HCT116 (cell line): ENCODE data around the gene INSRR. TPM values are rescaled to one million over a fixed set of nuclear protein-coding genes. Genes with fewer than 3 reads are reported as not detected.

Experiments
- ATAC-seq: fragments of 200-7000 bp; cut with Tn5 transposase; 2 replicates; pipeline ENCODE4 v1.9.1; 2020; ENCODE audit warnings: mild to moderate bottlenecking, moderate library complexity
- BruUV-seq: library from RNA; stranded (reverse); fragments of 400-500 nt; replicated peaks from 2 replicates; lab custom pipeline; 2021; lab: Mats Ljungman, UMichigan
- CTCF ChIA-PET: fragments of 300-600 bp; sonication (Branson Sonifier 250); formaldehyde crosslinking; loops from one replicate; lab custom pipeline; 2021; ENCODE audit warnings: antibody characterized with exemption; lab: Charles Lee
- POLR2A ChIA-PET: fragments of 300-600, 350-600 bp; sonication (Branson Sonifier 250); formaldehyde crosslinking; loops from one replicate; lab custom pipeline; 2021; ENCODE audit warnings: antibody characterized with exemption; lab: Charles Lee
- RAD21 ChIA-PET, 2 experiments: fragments of 300-600 bp; sonication (Branson Sonifier 250); formaldehyde crosslinking; loops; one replicate each; lab custom pipeline; 2023; ENCODE audit warnings: low total read pairs in 2 of 2; ENCODE audit not compliant: uncharacterized antibody in 2 of 2, unreplicated experiment in 2 of 2, low non-redundant PET in 1 of 2; lab: Charles Lee
- DNase-seq: peaks from one replicate; pipeline ENCODE4 v3.0.0-alpha.2; 2010; ENCODE audit warnings: low read depth, low spot score
- H2AFZ ChIP-seq: fragments of 200-600 bp; shearing (Covaris generic), sonication (generic); 2 replicates; pipeline ENCODE4 v1.6.1; 2017; ENCODE audit warnings: low read depth, mixed run types, mixed read lengths, antibody characterized with exemption, low read length; ENCODE audit not compliant: poor library complexity, severe bottlenecking
- H3K27ac ChIP-seq: 2 replicates; pipeline ENCODE4 v1.5.1; 2012; ENCODE audit warnings: low read depth, low read length
- H3K27me3 ChIP-seq: fragments of 200-600 bp; sonication (generic); 2 replicates; pipeline ENCODE4 v1.6.1; 2016; ENCODE audit warnings: mixed run types, low read length, mixed read lengths; ENCODE audit not compliant: insufficient read depth
- H3K36me3 ChIP-seq, 2 experiments: fragments of 200-500 bp in 1 of 2; fragments of 200-600 bp in 1 of 2; sonication (Bioruptor generic) in 1 of 2; sonication (generic) in 1 of 2; 2 replicates each; pipeline versions ENCODE4 v1.5.1 to v1.6.1; 2014 to 2016; ENCODE audit warnings: low read length in 2 of 2, inconsistent platforms in 1 of 2, mixed read lengths in 1 of 2, mixed run types in 1 of 2; ENCODE audit not compliant: insufficient read depth in 2 of 2, control insufficient read depth in 1 of 2
- H3K4me1 ChIP-seq, 2 experiments: fragments of 200-600 bp in 1 of 2; sonication (generic) in 1 of 2; 2 replicates each; pipeline versions ENCODE4 v1.5.1 to v1.6.1; 2012 to 2017; ENCODE audit warnings: low read length in 2 of 2, inconsistent platforms in 1 of 2, mild to moderate bottlenecking in 1 of 2, mixed read lengths in 1 of 2, mixed run types in 1 of 2, moderate library complexity in 1 of 2; ENCODE audit not compliant: insufficient read depth in 2 of 2, control insufficient read depth in 1 of 2
- H3K4me2 ChIP-seq: fragments of 200-600 bp; sonication (generic); 2 replicates; pipeline ENCODE4 v1.6.1; 2017; ENCODE audit warnings: mixed run types, low read length, mixed read lengths
- H3K4me3 ChIP-seq, 2 experiments: fragments of 200-600 bp in 1 of 2; sonication (generic) in 1 of 2; replicated peaks in 1 of 2; 2 replicates each; pipeline ENCODE4 v1.5.1; 2011 to 2016; ENCODE audit warnings: low read length in 2 of 2, control low read depth in 1 of 2, low read depth in 1 of 2, mild to moderate bottlenecking in 1 of 2, mixed read lengths in 1 of 2, mixed run types in 1 of 2
- H3K79me2 ChIP-seq: fragments of 200-600 bp; sonication (generic); 2 replicates; pipeline ENCODE4 v1.6.1; 2017; ENCODE audit warnings: mild to moderate bottlenecking, mixed run types, low read length, moderate library complexity, mixed read lengths; ENCODE audit not compliant: insufficient read depth
- H3K9ac ChIP-seq: fragments of 200-600 bp; sonication (generic); 2 replicates; pipeline ENCODE4 v1.6.1; 2016; ENCODE audit warnings: low read length, mixed read lengths
- H3K9me2 ChIP-seq: fragments of 200-600 bp; sonication (generic), shearing (Covaris generic); 2 replicates; pipeline ENCODE4 v1.6.1; 2017; ENCODE audit warnings: mixed run types, mild to moderate bottlenecking, moderate library complexity; ENCODE audit not compliant: insufficient read depth
- H3K9me3 ChIP-seq, 2 experiments: fragments of 200-500 bp in 1 of 2; fragments of 200-600 bp in 1 of 2; sonication (Bioruptor generic) in 1 of 2; sonication (generic) in 1 of 2; 2 replicates each; pipeline ENCODE4 v1.6.1; 2014 to 2017; ENCODE audit warnings: low read length in 2 of 2, mixed read lengths in 2 of 2, inconsistent platforms in 1 of 2, low read depth in 1 of 2, mild to moderate bottlenecking in 1 of 2, mixed run types in 1 of 2, moderate library complexity in 1 of 2; ENCODE audit not compliant: control insufficient read depth in 1 of 2, insufficient read depth in 1 of 2
- H4K20me1 ChIP-seq: fragments of 200-600 bp; sonication (generic), shearing (Covaris generic); 2 replicates; pipeline ENCODE4 v1.6.1; 2017; ENCODE audit warnings: mixed run types, mild to moderate bottlenecking, moderate library complexity; ENCODE audit not compliant: insufficient read depth
- CEBPB ChIP-seq: IDR thresholded peaks from 2 replicates; pipeline ENCODE4 v1.6.1; 2012; ENCODE audit warnings: low read depth
- EZH2 ChIP-seq: fragments of 200-600 bp; sonication (generic); IDR thresholded peaks from 2 replicates; pipeline ENCODE4 v1.6.1; 2017; ENCODE audit warnings: antibody characterized with exemption, mixed run types
- JUND ChIP-seq: IDR thresholded peaks from 2 replicates; pipeline ENCODE4 v1.6.1; 2012
- POLR2AphosphoS5 ChIP-seq: IDR thresholded peaks from 2 replicates; pipeline ENCODE4 v1.6.1; 2011; ENCODE audit warnings: mild to moderate bottlenecking, low read depth, low read length, moderate library complexity
- SRF ChIP-seq: IDR thresholded peaks from 2 replicates; pipeline ENCODE4 v1.6.1; 2012; ENCODE audit warnings: low read depth
- YY1 ChIP-seq: IDR thresholded peaks from 2 replicates; pipeline ENCODE4 v1.6.1; 2011; ENCODE audit warnings: low read length, low read depth, moderate library complexity, mild to moderate bottlenecking; ENCODE audit not compliant: insufficient replicate concordance; ENCODE audit errors: extremely low read depth
- ZNF274 ChIP-seq: fragments of 200-500 bp; sonication (Bioruptor generic); IDR thresholded peaks from 2 replicates; pipeline ENCODE4 v1.6.1; 2014; ENCODE audit warnings: mild to moderate bottlenecking, low read depth, low read length, inconsistent platforms
- intact Hi-C: fragments of 100-400 bp; cut with micrococcal nuclease; formaldehyde crosslinking; loops from 2 replicates; pipeline ENCODE4 v1.10.0; 2022
- total RNA-seq: library from RNA; stranded (reverse); gene quantifications from one replicate; pipeline ENCODE4 v1.2.1, GENCODE V29; 2021; ENCODE audit not compliant: unreplicated experiment
- TF ChIP-seq, protein P1 (sequence below): IDR thresholded peaks from 2 replicates; pipeline ENCODE4 v1.6.1; 2012
- TF ChIP-seq, protein P2 (sequence below), 3 experiments: fragments of 200-600 bp in 1 of 3; sonication (generic) in 1 of 3; IDR thresholded peaks in 2 of 3; conservative IDR thresholded peaks in 1 of 3; 2 replicates each; pipeline ENCODE4 v1.5.1; 2012 to 2017; ENCODE audit warnings: low read depth in 2 of 3, low read length in 2 of 3, antibody characterized with exemption in 1 of 3, borderline replicate concordance in 1 of 3, control low read depth in 1 of 3, mild to moderate bottlenecking in 1 of 3, mixed read lengths in 1 of 3, mixed run types in 1 of 3, moderate library complexity in 1 of 3; ENCODE audit not compliant: insufficient read depth in 1 of 3

Gene INSRR
- total RNA-seq, 1 experiment from 2014 or later: not detected

DNA sequence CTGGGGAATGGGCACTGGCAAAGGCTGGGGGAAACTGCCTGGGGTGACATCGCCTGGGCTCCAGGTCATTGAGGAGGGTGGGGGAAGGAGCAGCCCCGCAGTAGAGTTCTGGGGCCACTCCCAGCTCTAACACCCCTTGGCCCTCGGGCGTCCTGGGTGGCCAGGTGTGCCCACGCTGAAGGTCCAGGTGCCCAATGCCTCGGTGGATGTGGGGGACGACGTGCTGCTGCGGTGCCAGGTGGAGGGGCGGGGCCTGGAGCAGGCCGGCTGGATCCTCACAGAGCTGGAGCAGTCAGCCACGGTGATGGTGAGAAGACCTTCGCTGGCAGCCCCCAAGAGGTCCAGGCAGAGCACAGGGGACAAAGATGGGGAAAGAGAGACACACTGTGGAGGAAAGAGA lies 9.4 kb upstream of the INSRR start:
- ChIA-PET RAD21 (no interaction called here), POLR2A (no interaction called here), CTCF (no interaction called here)
- Histone ChIP-seq H4K20me1 (no peaks in the 10 kb centered on the region), H3K27ac (no peak overlapping the region), H3K27me3 (peaks cover under 1% of the 10 kb centered on the region; the same call in 1 of the 2 replicates), H2AFZ (no peak overlapping the region), H3K36me3 (no peaks in the 10 kb centered on the region), H3K79me2 (no peaks in the 10 kb centered on the region), H3K9ac (no peak overlapping the region), H3K9me3 (no peaks in the 10 kb centered on the region)
- no peak for ATAC-seq
- intact Hi-C loops: no loop called here
- no peak for TF ChIP-seq ZNF274
- TF ChIP-seq, all 23 proteins: peak for 0
- H3K4me3 ChIP-seq: no peak overlapping the region
- H3K4me1 ChIP-seq: peaks cover 0 to 15% of the 10 kb centered on the region in 2 experiments; a peak in 2 of 4 replicates
- H3K9me2 ChIP-seq: no peaks in the 10 kb centered on the region
- BruUV-seq: no TSS peak
- DNase-seq: no peak
- H3K4me2 ChIP-seq: no peak overlapping the region

DNA sequence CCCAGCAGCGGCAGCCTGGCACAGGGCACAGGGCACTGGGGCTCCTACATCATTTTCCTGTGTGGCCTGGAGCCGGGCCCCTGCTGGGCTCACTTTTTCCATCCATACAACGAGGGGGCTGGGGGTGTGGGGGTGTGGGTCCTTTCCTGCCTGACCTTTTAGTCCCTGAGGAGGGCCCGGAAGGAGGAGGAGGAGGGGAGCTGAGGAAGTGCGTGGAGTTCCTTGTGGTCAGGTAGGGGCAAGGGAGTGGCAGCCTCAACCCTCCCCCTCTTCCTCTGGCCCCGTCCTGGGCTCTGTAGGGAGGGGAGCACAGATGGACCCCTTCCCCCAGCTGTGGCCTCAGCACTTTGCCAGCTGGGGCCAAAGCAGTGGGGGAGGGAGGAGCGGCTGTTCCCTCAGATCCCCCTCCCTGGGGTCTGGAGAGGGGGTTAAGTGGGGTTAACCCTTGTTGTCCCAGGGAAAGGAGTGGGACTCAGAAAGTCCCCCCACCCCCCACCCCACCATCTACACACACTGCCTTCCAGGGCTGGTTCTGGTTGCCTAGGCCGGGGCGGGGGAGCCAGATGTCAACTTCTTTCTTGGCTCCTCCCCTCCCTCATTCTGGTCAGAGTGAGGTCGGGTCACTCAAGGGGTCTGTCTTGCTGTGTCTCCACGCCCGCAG lies 7.5 kb upstream of the INSRR start:
- no peak overlapping the region for H3K4me3 ChIP-seq
- H3K4me2 ChIP-seq: no peak overlapping the region
- no peaks in the 10 kb centered on the region for H3K79me2 ChIP-seq
- no peak overlapping the region for H2AFZ ChIP-seq
- RAD21 ChIA-PET: no interaction called here
- H3K9me2 ChIP-seq: no peaks in the 10 kb centered on the region
- no peak for ATAC-seq
- intact Hi-C loops: no loop called here
- no peaks in the 10 kb centered on the region for H3K9me3 ChIP-seq
- H4K20me1 ChIP-seq: no peaks in the 10 kb centered on the region
- no TSS peak for BruUV-seq
- H3K27me3 ChIP-seq: peaks cover 3% of the 10 kb centered on the region; the same call in 1 of the 2 replicates
- H3K36me3 ChIP-seq: no peaks in the 10 kb centered on the region
- H3K4me1 ChIP-seq: peaks cover 0 to 13% of the 10 kb centered on the region in 2 experiments; a peak in 2 of 4 replicates
- CTCF ChIA-PET: no interaction called here
- H3K9ac ChIP-seq: no peak overlapping the region
- H3K27ac ChIP-seq: no peak overlapping the region
- TF ChIP-seq YY1 (no peak), CEBPB (no peak), SRF (no peak), EZH2 (no peak), JUND (no peak), POLR2AphosphoS5 (no peak)
- TF ChIP-seq, protein P1, sequence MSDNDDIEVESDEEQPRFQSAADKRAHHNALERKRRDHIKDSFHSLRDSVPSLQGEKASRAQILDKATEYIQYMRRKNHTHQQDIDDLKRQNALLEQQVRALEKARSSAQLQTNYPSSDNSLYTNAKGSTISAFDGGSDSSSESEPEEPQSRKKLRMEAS: no peak
- TF ChIP-seq, protein P2, sequence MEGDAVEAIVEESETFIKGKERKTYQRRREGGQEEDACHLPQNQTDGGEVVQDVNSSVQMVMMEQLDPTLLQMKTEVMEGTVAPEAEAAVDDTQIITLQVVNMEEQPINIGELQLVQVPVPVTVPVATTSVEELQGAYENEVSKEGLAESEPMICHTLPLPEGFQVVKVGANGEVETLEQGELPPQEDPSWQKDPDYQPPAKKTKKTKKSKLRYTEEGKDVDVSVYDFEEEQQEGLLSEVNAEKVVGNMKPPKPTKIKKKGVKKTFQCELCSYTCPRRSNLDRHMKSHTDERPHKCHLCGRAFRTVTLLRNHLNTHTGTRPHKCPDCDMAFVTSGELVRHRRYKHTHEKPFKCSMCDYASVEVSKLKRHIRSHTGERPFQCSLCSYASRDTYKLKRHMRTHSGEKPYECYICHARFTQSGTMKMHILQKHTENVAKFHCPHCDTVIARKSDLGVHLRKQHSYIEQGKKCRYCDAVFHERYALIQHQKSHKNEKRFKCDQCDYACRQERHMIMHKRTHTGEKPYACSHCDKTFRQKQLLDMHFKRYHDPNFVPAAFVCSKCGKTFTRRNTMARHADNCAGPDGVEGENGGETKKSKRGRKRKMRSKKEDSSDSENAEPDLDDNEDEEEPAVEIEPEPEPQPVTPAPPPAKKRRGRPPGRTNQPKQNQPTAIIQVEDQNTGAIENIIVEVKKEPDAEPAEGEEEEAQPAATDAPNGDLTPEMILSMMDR (IDR thresholded peaks at IDR 0.05 in 2 of 3, conservative IDR thresholded peaks at IDR 0.05 in 1 of 3; ENCODE audit: borderline replicate concordance in 1 of 3, insufficient read depth in 1 of 3, low read depth in 2 of 3, low read length in 2 of 3): no peak
- TF ChIP-seq, all 23 proteins: peak for 0
- POLR2A ChIA-PET: no interaction called here
- no peak for DNase-seq
